ENCODE data around the gene CARS2.

Gene CARS2

GRCh38 chr13:110597041-110597689 lies 108.8 kb downstream of the CARS2 start:
- DNase-seq (ENCODE audit: low read depth, low spot score): no peak
- H3K4me3 ChIP-seq (ENCODE audit: low read depth, low read length): no peak overlapping the region
- in situ Hi-C loops (cut with HindIII; ENCODE audit: low sequenced_read_pairs): no loop called here
- TF ChIP-seq, protein P1, sequence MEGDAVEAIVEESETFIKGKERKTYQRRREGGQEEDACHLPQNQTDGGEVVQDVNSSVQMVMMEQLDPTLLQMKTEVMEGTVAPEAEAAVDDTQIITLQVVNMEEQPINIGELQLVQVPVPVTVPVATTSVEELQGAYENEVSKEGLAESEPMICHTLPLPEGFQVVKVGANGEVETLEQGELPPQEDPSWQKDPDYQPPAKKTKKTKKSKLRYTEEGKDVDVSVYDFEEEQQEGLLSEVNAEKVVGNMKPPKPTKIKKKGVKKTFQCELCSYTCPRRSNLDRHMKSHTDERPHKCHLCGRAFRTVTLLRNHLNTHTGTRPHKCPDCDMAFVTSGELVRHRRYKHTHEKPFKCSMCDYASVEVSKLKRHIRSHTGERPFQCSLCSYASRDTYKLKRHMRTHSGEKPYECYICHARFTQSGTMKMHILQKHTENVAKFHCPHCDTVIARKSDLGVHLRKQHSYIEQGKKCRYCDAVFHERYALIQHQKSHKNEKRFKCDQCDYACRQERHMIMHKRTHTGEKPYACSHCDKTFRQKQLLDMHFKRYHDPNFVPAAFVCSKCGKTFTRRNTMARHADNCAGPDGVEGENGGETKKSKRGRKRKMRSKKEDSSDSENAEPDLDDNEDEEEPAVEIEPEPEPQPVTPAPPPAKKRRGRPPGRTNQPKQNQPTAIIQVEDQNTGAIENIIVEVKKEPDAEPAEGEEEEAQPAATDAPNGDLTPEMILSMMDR (IDR thresholded peaks at IDR 0.05; ENCODE audit: low read depth, low read length): no peak

DNA sequence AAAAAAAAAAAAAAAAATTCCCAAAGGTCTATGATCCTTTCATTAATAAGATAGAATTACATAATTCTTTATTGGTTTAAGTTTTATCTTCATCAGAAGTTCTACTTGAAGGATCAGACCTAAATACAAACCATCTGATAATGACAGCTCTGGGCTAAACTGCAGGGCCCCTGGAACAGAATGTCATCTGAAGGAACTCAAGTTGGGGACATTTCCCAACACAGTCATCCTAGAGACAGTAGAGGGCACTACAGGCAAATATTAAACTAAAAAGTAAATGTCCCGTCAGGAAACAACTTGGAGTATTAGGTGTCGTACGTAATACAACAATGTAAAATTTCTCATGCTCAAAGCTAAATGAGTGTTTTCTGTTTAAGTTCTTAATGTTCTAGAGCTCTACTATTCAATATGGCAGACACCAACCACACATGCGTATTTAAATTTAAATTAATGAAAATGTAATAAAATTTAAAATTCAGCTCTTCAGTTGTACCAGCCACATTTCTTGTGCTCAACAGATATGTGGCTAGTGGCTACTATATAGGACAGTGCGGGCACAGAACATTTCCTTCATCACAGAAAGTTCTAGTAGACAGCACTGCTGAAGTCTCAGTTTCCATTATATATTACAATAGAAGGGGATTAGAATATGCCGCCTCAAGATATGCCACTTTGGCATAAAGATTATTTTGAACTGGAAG lies 112.3 kb downstream of the CARS2 start:
- no peak overlapping the region for H3K4me3 ChIP-seq (ENCODE audit: low read depth, low read length)
- TF ChIP-seq, protein P1 (IDR thresholded peaks at IDR 0.05; ENCODE audit: low read depth, low read length): peak; percentile 58
- DNase-seq (ENCODE audit: low read depth, low spot score): peak; percentile 64
- in situ Hi-C loops (cut with HindIII; ENCODE audit: low sequenced_read_pairs): no loop called here

- TF ChIP-seq, protein P1 (IDR thresholded peaks at IDR 0.05; ENCODE audit: low read depth, low read length): no peak
- no peak overlapping the region for H3K4me3 ChIP-seq (ENCODE audit: low read depth, low read length)
- in situ Hi-C loops (cut with HindIII; ENCODE audit: low sequenced_read_pairs): no loop called here
- no peak for DNase-seq (ENCODE audit: low read depth, low spot score)
Measured at GRCh38 chr13:110592665-110593064, 113.3 kb downstream of the CARS2 start.

Measured in astrocyte of the spinal cord (primary cell).